Lower leg skin (tissue), 3 donors: ENCODE data around the gene NUDT9.
"Not testable (repeated sequence)": the region's sequence is repeated elsewhere in the genome, so short reads cannot be mapped to it uniquely, and the experiment has no call there.

ENCODE experiments used
- POLR2A ChIP-seq, 2 donors: fragments of 450-650 bp; IDR thresholded peaks; one replicate each; pipeline ENCODE4 v1.6.1; 2016 to 2017; ENCODE audit warnings: antibody characterized with exemption in 2 of 2, mild to moderate bottlenecking in 1 of 2, moderate library complexity in 1 of 2
- TF ChIP-seq, protein P1 (sequence below), 3 donors: fragments of 450-650 bp; IDR thresholded peaks; one replicate each; pipeline ENCODE4 v1.5.1; 2016; ENCODE audit warnings: antibody characterized with exemption in 3 of 3, mild to moderate bottlenecking in 3 of 3, moderate library complexity in 2 of 3

DNA sequence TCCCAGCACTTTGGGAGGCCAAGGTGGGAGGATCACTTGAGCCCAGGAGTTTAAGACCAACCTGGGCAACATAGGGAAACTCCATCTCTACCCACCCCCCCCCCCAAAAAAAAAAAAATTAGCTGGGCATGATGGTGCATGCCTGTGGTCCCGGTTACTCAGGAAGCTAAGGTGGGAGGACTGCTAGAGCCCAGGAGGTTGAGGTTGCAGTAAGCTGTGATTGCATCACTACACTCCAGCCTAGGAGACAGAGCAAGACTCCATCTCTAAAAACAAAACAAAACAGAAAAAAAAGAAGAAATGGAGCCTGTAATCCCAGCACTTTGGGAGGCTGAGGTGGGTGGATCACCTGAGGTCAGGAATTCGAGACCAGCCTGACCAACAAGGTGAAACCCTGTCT lies 69.5 kb downstream of the NUDT9 start:
- TF ChIP-seq, protein P1, sequence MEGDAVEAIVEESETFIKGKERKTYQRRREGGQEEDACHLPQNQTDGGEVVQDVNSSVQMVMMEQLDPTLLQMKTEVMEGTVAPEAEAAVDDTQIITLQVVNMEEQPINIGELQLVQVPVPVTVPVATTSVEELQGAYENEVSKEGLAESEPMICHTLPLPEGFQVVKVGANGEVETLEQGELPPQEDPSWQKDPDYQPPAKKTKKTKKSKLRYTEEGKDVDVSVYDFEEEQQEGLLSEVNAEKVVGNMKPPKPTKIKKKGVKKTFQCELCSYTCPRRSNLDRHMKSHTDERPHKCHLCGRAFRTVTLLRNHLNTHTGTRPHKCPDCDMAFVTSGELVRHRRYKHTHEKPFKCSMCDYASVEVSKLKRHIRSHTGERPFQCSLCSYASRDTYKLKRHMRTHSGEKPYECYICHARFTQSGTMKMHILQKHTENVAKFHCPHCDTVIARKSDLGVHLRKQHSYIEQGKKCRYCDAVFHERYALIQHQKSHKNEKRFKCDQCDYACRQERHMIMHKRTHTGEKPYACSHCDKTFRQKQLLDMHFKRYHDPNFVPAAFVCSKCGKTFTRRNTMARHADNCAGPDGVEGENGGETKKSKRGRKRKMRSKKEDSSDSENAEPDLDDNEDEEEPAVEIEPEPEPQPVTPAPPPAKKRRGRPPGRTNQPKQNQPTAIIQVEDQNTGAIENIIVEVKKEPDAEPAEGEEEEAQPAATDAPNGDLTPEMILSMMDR (IDR thresholded peaks at IDR 0.05): not testable (repeated sequence)
- not testable (repeated sequence) for TF ChIP-seq POLR2A (IDR thresholded peaks at IDR 0.05)
